ENCODE measurements around the gene PSTPIP1.

The PSTPIP1 gene

GRCh38 chr15:77075528-77075927, 80.6 kb downstream of the PSTPIP1 start:
- no peak for DNase-seq

- DNase-seq, result no peak
Observed at GRCh38 chr15:77076323-77076915, 81.5 kb downstream of the PSTPIP1 start.

- DNase-seq, result no peak
Observed at GRCh38 chr15:77081971-77082370, 87.0 kb downstream of the PSTPIP1 start.

- peak; percentile 96 for DNase-seq
Observed at GRCh38 chr15:77083381-77084160, 88.6 kb downstream of the PSTPIP1 start.

GRCh38 chr15:77084436-77084835, 89.5 kb downstream of the PSTPIP1 start:
- DNase-seq, result no peak

GRCh38 chr15:77085297-77085696, 90.4 kb downstream of the PSTPIP1 start:
- DNase-seq, result peak; percentile 18

All from DMS53 (cell line).